GM21423 (cell line): ENCODE measurements around the gene RGS3.

Experiments used
- ATAC-seq: cut with Tn5 transposase; IDR thresholded peaks from one replicate; pipeline ENCODE4 v1.9.1; 2021; ENCODE audit warnings: mild to moderate bottlenecking, moderate library complexity; ENCODE audit not compliant: unreplicated experiment

Gene RGS3

DNA sequence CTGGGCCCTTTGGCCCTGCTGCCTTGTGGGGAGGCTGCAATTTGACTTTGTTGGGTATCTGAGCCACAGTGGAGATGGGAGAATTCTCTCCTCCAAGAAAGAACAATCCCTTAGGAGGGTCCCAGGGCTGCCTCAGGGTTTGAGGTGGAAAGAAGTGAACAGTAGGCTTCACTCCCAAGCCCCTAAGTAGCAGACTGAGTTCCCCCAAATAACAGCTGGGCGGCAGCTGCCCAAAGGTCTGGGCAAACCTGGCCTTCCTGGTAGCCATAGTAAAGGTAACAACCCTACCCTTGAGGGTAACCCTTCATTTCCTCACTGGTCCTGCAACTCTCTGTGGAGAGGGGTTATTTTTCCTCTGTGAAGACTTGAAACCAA is 746 bp downstream of the RGS3 start:
- ATAC-seq, result no peak

DNA sequence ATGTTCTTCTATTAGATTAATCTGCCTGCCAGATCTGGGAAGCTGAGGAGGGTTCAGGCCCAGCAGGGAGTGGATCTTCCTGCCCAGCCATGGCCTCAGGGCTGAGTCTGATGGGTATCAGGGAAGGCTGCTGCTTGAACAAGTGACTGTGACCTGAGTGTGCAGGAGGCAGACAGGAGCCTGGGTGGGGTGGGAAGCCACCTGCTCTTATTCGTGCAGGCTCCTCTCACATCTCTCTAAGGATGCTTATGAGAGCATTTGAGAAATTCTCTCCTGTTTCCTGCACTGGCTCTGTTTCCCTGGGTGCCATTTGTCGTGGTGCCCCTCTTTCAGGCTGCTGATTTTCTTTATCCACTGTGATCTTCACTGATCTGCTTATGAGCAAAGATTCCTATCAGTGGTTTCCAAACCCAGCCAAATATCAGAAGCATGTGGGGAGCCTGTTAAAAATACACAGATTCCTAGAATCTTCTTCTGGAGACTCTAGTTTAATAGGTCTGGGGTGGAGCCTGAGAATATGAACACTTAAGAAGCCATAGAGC is 2.1 kb downstream of the RGS3 start:
- no peak for ATAC-seq

DNA sequence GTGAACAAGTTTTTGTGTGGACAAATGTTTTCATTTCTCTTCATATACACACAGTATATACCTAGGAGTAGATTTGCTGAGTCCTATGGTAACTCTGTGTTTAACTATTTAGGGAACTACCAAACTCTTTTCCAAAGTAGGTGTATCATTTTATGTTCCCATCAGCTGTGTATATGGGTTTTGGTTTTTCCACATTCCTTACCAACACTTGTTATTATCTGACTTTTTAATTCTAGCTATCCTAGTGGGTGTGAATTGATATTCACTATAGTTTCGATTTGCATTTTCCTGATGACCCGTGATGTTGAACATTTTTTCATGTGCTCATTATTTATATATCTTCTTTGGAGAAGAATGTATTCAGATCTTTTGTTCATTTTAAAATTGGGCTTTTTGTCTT is 3.7 kb downstream of the RGS3 start:
- ATAC-seq, result no peak

DNA sequence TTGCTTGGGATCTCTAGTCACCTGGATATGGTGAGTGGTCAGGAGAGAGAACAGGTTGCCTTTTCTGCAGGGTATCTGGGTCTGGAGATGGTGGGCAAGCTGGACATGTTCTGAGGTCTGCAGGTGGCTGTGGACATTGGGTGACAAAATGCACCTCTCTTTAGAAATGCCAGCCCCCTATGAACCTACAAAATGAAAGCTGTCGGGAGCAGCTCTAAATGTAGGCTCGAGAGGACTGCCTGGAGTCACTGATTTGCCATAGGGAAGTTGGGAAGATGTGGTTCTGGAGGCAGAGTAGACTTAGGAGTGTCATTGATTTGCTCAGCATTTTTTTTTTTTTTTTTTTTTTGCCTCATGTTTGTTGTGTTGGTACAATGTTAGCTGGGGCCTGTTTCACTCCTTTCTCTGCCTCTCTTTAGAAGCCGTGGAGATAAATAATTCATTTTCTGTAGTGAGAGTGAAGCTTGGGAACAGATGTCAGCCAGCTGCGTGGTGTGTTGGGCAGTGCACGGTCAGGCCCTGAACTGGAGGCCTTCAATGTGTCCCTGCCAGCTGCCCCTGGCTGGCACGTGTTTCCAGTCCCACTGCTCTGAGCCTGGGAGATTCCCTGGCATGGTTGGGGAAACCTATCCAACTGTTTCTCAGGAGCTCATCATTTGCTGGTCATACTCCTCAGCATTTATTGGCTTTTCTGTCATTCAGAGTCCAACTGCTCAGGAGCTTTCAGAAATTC is 5.4 kb downstream of the RGS3 start:
- no peak for ATAC-seq

DNA sequence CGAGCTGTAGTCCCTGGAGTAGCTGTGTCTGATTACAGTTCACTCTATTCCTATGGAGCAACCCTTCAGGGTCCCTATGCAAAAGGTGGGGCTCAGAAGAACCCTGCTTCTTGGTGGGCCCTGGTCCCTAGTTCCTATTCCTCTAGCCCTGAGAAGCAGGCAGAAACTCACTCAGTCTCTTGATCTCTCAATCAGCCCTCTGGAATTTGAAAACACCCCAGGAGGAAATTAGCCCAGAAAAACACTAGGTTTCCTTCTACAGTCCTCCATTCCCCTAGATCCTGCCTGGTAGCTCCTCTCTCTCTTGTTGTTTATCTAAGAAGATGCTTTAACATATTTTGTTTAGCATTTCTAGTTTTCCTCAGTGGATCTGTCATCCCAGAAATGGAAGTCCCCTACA is 7.6 kb downstream of the RGS3 start:
- ATAC-seq, result no peak

DNA sequence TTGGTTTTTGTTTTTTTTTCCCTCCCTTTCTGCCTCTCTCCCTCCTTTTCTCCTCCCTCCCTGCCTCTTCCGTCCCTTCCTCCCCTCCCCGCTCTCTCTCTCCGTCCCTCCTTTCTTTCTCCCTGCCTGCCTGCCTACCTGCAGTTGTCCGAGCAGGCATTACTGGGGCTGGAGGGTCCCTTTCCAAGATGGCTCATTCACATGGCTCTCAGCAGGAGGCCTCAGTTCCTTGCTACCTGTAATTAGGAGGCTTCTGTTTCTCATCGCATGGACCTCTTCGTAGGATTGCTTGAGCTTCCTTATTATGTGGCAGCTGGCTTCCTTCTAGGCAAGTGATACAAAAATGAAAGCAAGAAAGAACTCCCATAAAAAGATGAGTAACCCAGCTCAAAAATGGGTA is 8.0 kb downstream of the RGS3 start:
- no peak for ATAC-seq

DNA sequence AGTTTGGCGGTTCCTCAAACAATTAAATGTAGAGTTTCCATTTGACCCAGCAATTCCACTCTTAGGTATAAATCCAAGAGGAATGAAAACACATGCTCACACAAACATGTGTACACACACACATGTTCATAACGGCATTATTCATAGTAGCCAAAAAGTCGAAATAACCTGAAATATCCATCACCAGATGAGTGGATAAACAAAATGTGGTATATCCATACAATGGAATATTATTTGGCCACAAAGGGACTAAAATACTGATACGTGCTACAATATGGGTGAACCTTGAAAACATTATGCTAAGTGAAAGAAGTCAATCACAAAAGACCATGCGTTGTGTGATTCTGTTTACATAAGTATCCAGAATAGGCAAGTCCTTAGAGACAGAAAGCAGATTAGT is 8.7 kb downstream of the RGS3 start:
- no peak for ATAC-seq

DNA sequence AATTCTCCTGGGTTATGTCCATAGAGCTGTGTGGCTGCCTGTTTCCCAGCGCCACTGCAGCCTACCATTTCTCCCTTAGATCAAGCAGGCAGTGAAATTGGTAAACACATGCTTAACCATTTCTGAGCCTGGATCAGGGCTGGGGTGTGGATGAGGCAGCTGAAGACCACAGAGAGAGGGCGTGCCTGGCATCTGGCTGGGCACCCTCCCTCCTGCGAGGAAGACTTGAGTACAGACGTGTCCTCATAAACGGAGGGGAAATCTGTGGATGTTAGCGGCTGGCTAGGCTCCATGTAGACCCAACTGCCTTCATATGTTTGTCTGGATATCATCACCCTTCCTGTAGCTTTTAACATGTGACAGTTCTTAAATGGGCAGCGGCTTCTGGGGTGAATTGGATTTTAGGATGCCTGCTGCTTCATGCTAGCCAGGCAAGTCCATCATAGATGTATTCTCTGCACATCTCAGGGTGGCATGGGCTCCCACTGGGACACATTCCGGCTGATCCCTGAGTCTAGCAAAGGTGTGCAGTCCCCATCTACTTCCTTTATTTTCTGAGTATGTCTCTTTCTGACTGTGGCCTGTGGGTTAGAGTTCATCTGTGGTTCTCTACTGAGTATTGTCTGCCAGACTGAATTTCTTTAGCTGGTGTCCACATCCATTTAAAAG is 11.0 kb downstream of the RGS3 start:
- no peak for ATAC-seq

DNA sequence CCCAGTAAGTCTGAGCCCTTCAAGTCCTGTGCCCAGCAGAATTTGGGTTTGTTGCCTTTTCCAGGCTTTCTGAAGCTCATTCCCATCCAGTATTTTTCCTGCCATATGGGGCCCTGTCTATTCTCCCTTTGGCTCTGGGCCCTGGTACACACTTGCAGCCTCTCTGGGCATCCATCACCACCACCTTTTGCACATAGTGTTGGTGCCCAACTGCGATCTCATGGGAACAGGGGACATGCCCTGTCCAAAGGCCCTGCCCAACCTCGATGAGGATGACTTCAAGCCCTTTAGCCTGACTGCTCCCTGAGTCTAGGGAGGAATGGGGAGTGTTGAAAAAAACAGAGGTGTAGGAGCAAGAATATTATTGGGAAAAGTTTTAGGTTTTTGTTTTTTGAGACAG is 11.5 kb downstream of the RGS3 start:
- no peak for ATAC-seq

DNA sequence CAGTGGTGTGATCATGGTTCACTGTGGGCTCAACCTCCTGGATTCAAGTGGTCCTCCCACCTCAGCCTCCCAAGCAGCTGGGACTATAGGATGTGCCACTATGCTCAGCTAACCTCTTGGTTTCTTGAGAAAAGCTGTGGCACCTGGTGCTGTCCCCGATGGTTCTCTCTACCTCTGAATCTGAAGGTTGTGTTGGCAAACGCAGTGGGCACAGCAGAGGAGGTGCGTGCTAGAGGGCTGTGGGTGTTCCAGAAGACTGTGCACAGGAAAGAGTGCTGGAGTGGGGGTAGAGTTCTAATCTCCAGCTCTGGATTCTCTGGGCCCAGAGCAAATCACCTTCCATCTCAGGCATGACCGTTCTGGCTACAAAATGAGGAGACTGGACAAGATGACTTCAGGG is 12.5 kb downstream of the RGS3 start:
- ATAC-seq, result no peak

DNA sequence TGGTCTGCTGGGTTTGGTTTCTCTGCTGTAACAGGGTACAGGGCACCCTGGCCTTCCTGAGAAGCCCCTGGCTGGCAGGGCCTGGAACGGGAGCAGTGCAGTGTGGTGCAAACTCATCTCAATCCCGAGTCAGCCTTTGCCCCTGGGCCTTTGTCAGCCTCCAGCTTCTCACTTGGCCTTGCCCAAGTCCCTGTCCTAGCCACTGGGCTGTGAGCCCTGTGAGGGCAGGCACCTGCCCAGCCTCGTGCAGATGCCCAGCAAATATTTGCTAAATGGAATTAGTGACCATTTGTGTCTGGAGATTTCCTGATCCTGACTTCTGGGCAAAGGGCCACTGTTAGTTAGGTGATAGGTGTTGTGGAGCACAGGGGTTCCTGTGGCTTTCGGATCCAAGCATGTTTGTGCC is 13.0 kb downstream of the RGS3 start:
- no peak for ATAC-seq

DNA sequence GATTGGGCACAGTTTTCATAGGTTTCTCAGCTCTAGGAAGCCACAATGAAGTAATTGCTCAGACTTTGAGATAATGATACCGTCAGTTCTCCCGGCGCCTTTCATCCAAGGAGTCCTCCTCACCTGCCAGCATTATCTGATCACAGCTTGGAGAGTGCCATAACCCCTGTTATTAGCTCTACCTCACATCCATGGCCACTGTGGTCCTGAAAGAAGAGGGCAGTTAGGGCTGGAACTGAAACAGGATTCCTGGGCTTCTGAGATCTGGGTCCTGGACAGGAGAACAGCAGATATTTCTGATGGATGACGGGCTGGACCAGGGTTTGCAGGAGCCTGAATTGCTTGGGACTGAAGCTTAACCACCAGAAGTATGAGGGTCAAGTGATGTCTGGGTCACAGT is 13.5 kb downstream of the RGS3 start:
- ATAC-seq, result no peak

DNA sequence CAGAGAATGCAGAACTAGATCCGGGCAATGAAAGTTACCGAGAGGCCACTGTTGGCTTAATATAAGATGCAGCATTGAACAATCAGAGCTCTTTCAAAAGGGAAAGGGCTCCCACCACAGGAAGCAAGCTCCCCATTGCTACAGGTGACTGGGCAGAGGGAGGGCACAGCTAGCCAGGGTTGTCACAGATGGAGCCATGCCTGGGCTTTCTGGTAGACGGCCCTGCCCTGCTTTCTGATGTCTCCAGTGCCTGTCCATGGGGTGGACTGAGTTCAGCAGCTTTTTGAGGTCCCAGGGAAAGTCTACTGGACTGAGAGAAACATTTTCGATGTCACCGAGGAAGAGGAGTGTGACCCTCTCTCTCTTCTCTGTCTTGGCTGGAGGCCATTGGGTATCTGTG is 14.1 kb downstream of the RGS3 start:
- no peak for ATAC-seq

DNA sequence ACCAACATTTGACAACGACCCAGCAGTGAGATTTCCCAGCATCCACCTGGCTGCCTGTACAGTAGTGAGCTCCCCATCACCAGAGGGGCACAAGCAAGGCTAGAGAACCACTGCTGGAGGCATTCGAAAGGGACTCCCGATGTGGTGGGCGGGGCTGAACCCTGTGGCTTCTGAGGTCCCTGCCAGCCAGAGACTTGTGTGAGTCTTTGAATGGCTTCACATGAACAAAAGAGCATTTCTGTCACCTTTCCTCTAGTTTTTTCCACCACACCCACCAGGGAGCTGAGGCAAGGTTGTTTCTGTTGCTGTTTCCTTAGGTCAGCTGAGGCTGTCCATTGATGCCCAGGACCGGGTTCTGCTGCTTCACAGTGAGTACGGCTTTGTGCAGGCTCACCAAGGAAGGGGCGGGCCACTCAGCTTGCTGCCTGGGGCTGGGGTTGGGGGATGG is 15.7 kb downstream of the RGS3 start:
- no peak for ATAC-seq

DNA sequence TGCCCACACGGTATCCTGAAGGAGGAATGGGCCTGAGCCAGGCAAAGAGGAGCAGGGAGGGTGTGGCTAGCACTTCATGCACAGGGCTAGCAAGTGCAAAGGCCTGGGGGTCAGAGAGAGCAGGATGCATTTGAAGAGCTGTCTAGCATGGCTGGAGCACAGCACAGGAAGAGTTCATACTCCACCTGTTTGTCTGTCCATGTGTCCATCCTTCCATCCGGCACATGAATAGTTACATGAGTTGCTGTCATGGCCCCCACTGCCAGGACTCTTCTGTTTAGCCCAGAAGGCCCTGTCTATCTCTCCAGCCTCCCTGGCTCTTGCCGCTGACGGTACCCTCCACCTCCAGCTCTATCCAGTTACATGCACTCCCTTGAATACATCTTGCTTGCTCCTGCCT is 17.1 kb downstream of the RGS3 start:
- ATAC-seq, result no peak

DNA sequence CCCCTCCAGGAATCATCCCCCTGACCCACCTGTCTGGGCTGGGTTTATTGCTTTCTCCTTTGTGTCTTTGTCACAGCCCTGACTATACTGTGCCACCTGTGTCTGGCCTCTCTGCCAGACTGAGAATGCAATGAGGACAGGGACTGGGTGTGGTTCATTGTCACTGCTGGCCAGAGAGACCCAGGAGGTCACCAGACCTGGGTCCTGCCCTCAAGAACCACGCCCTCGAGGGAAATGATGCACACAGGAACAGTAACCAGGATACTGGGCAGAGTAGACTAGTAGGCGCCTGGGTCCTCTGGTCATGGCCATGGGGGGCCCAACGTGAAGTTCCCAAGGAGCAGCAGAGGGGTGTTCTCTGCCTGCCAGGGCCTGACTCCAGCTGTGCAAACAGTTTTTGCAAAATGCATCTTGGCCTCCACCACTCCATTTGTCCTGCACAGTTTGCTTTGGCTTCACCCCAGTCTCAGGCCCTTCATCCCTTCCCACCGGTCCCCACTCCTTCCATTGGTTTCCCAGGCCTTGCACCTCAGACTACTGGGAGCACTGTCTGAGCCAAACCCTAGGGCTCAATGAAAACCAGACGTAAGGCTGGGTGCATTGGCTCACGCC is 17.8 kb downstream of the RGS3 start:
- no peak for ATAC-seq

DNA sequence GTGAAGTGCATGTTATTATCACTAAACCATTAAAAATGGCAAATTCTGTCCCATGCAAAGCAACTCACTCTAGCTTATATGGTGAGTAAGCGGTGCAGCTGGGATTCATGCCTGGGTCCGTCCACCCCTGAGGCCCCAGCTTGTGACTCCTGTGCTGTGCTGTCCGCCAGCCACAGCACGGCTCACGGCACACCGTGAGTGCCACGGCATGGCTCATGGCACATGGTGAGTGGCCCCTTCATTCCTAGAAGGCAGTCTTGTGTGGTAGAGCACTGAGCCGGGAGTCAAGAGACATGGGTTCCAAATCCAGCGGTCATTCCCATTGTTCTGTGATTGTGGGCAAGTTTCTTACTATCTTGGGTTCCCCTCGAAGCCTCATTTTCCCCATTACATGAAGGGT is 18.8 kb downstream of the RGS3 start:
- ATAC-seq, result no peak

DNA sequence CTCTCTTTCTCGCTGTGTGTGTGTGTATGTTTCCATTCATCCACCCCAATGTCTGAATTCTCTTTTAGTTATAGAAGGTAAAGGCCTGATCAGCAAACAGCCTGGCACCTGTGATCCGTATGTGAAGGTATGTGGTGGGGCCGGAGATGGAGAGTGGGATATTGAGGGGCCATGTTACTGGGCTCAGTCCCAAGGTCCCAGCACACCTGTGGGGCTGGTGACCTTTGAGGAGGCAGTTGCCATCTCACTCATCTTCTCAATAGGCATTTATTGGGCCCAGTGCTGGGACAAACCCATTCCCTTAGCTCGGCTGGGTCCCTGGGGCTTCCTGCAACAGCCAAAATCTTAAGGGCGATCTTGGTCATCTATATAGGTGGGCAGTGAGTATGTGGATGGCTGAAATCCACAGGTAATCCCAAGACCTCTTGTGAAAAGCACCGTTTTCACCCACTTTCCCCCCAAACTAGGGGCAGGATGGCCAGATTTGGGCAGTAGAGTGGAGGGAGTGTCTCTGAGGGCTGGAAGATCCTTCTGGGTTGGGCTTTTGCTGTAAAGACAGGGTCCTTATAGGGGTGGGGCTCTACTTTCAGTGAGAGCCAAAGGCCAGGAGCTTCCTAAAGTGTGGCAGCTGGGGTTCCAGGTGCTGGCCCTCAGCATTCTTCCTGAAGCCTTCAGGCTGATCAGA is 19.6 kb downstream of the RGS3 start:
- no peak for ATAC-seq

DNA sequence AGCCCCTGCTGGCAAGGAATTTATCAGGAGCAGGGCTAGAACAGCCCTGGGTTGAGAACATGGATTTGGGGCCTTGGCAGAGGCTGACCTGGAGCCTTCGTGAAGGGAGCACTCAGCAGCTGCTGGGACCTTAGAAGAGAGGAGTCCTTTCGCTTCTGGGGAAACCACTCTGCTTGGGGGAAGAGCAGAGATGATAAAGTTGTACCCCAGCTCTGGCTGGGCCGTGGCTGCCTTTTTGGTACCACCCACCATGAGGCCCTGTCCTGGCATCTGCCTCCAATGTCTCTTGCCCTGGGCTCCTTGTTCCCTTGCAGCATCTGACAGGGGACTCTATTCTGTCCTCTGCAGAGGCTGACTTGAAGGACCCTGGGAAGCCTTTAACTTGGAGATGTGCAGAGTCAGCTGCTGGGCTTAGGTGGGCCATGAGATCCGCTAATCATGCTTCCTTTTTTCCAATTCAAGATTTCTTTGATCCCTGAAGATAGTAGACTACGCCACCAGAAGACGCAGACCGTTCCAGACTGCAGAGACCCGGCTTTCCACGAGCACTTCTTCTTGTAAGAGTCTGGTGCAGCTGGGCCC is 20.2 kb downstream of the RGS3 start:
- ATAC-seq, result no peak

DNA sequence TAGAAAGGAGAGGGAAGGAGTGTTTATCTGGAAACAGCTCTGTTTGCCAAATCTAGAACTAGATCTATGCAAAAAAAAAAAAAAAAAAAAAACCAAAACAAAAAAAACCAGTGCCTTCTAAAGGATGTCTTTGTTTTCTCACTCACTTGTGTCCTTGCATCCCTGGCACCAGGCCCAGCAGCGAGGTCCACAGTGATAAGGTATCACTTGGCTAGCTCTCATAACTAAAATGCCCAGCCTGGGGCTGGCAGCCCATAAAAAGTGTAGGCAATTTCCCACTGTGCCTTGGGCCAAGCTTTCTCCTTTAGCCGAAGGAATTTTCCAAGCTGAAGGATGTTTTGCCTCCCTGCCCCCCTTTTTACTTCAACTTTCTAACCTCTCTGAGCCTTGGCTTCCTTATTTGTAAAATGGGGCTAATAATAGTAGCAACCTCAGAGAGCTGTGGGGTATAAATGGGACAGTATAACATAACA is 20.8 kb downstream of the RGS3 start:
- no peak for ATAC-seq

DNA sequence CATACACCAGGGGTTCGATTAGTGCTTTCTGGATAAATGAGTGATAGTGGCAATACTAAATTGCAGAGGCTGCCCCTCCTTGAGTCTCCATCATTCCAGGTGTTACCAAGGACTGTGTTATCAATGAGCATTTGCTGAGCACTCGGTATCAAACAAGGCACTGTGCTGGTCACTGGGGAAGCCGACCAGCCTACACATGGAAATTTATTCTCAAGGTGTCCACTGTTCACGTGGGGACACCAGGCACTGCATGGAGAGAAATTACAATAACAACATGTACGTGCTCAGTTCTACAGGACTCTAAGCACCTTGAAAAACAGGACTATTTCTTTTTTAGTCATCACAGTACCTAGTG is 22.2 kb downstream of the RGS3 start:
- no peak for ATAC-seq
